Ascending aorta (tissue), 2 donors: ENCODE measurements around the gene GRPEL2. TPM values are rescaled to one million over a fixed set of nuclear protein-coding genes. Genes with fewer than 3 reads are reported as not detected.

Source experiments
- DNase-seq, 2 donors: peaks; one replicate each; pipeline ENCODE4 v3.0.0-alpha.2; 2019; ENCODE audit warnings: low spot score in 2 of 2
- H3K27ac ChIP-seq, 2 donors: fragments of 200-600 bp; sonication (generic); one replicate each; pipeline ENCODE4 v1.5.1; 2016 to 2017; ENCODE audit warnings: mild to moderate bottlenecking in 1 of 2
- H3K27me3 ChIP-seq: fragments of 200-600 bp; sonication (generic); one replicate; pipeline ENCODE4 v1.5.1; 2017
- H3K36me3 ChIP-seq, 2 donors: fragments of 200-600 bp; sonication (generic); one replicate each; pipeline ENCODE4 v1.5.1; 2016
- H3K4me1 ChIP-seq, 2 donors: fragments of 200-600 bp; sonication (generic); one replicate each; pipeline ENCODE4 v1.5.1; 2016 to 2017; ENCODE audit warnings: mild to moderate bottlenecking in 1 of 2
- H3K4me3 ChIP-seq, 2 donors: fragments of 200-600 bp; sonication (generic); one replicate each; pipeline ENCODE4 v1.5.1; 2016 to 2017; ENCODE audit warnings: mild to moderate bottlenecking in 1 of 2
- H3K9me3 ChIP-seq, 2 donors: fragments of 200-600 bp; sonication (generic); one replicate each; pipeline ENCODE4 v1.5.1; 2016
- CTCF ChIP-seq, 3 experiments: fragments of 200-600 bp in 2 of 3; fragments of 450-650 bp in 1 of 3; sonication (generic) in 2 of 3; IDR thresholded peaks; one replicate each; pipeline ENCODE4 v1.5.1; 2016 to 2019; ENCODE audit warnings: antibody characterized with exemption in 3 of 3, mild to moderate bottlenecking in 1 of 3, moderate library complexity in 1 of 3
- intact Hi-C: fragments of 100-400 bp; cut with DNase I; formaldehyde crosslinking; loops from one replicate; pipeline ENCODE4 v1.15.1; 2023
- total RNA-seq: library from RNA; depleted of rRNA; stranded (reverse); fragments of >200 nt; gene quantifications from one replicate; pipeline ENCODE4 v1.1.0, GENCODE V29; 2016

Gene GRPEL2
- total RNA-seq, 1 donor from 2014 or later: 7.8 TPM

GRCh38 chr5:149304195-149305078 lies 40.9 kb upstream of the GRPEL2 start:
- Histone ChIP-seq H3K27me3 (no peaks in the 10 kb centered on the region), H3K9me3 (no peaks in the 10 kb centered on the region), H3K4me3 (no peak overlapping the region), H3K4me1 (no peaks in the 10 kb centered on the region), H3K27ac (no peak overlapping the region), H3K36me3 (no peaks in the 10 kb centered on the region)
- DNase-seq: no peak
- TF ChIP-seq CTCF (IDR thresholded peaks at IDR 0.05): no peak
- intact Hi-C loops: no loop called here

GRCh38 chr5:149309354-149309753 lies 35.9 kb upstream of the GRPEL2 start:
- Histone ChIP-seq H3K27me3 (no peaks in the 10 kb centered on the region), H3K9me3 (no peaks in the 10 kb centered on the region), H3K4me3 (no peak overlapping the region), H3K4me1 (no peaks in the 10 kb centered on the region), H3K27ac (no peak overlapping the region), H3K36me3 (no peaks in the 10 kb centered on the region)
- intact Hi-C loops: no loop called here
- no peak for DNase-seq
- no peak for TF ChIP-seq CTCF (IDR thresholded peaks at IDR 0.05)

GRCh38 chr5:149310488-149310887 lies 34.8 kb upstream of the GRPEL2 start:
- Histone ChIP-seq H3K9me3 (no peaks in the 10 kb centered on the region), H3K4me3 (no peak overlapping the region), H3K27me3 (no peaks in the 10 kb centered on the region), H3K36me3 (no peaks in the 10 kb centered on the region), H3K27ac (no peak overlapping the region), H3K4me1 (no peaks in the 10 kb centered on the region)
- intact Hi-C loops: no loop called here
- TF ChIP-seq CTCF (IDR thresholded peaks at IDR 0.05): no peak
- no peak for DNase-seq

GRCh38 chr5:149310947-149311658 lies 34.2 kb upstream of the GRPEL2 start:
- no peaks in the 10 kb centered on the region for H3K9me3 ChIP-seq
- H3K27me3 ChIP-seq: no peaks in the 10 kb centered on the region
- no peak for TF ChIP-seq CTCF (IDR thresholded peaks at IDR 0.05)
- H3K36me3 ChIP-seq: no peaks in the 10 kb centered on the region
- DNase-seq: no peak
- no peak overlapping the region for H3K4me3 ChIP-seq
- no peaks in the 10 kb centered on the region for H3K4me1 ChIP-seq
- intact Hi-C loops: no loop called here
- H3K27ac ChIP-seq: no peak overlapping the region

GRCh38 chr5:149313151-149313841 lies 32.0 kb upstream of the GRPEL2 start:
- intact Hi-C loops: no loop called here
- no peaks in the 10 kb centered on the region for H3K27me3 ChIP-seq
- H3K4me3 ChIP-seq: no peak overlapping the region
- H3K4me1 ChIP-seq: no peaks in the 10 kb centered on the region
- TF ChIP-seq CTCF (IDR thresholded peaks at IDR 0.05): no peak
- no peaks in the 10 kb centered on the region for H3K36me3 ChIP-seq
- H3K27ac ChIP-seq: no peak overlapping the region
- DNase-seq: no peak
- H3K9me3 ChIP-seq: no peaks in the 10 kb centered on the region
